Trophoblast cell (in vitro differentiated cells and primary cell): Measurements from ENCODE around the gene ABR.

Experiments used
- DNase-seq, 2 donors: peaks; one replicate each; pipeline ENCODE4 v3.0.0-alpha.2; 2016
- H2AFZ ChIP-seq: 2 replicates; pipeline ENCODE4 v1.6.1; 2013; ENCODE audit warnings: low read length, moderate library complexity, mild to moderate bottlenecking; ENCODE audit not compliant: insufficient read depth, poor library complexity
- H2AK5ac ChIP-seq: 2 replicates; pipeline ENCODE4 v1.6.1; 2013; ENCODE audit warnings: mild to moderate bottlenecking, low read length
- H2BK120ac ChIP-seq: 2 replicates; pipeline ENCODE4 v1.6.1; 2013; ENCODE audit warnings: low read length, mild to moderate bottlenecking, moderate library complexity; ENCODE audit not compliant: insufficient read depth, poor library complexity
- H2BK12ac ChIP-seq: 2 replicates; pipeline ENCODE4 v1.6.1; 2013; ENCODE audit warnings: mild to moderate bottlenecking, low read length, moderate library complexity
- H2BK5ac ChIP-seq: 2 replicates; pipeline ENCODE4 v1.6.1; 2013; ENCODE audit warnings: low read length, low read depth, moderate library complexity, mild to moderate bottlenecking; ENCODE audit not compliant: poor library complexity
- H3K14ac ChIP-seq: 2 replicates; pipeline ENCODE4 v1.6.1; 2013; ENCODE audit warnings: mild to moderate bottlenecking, low read length
- H3K18ac ChIP-seq: 2 replicates; pipeline ENCODE4 v1.6.1; 2013; ENCODE audit warnings: mild to moderate bottlenecking, low read length
- H3K23ac ChIP-seq: 2 replicates; pipeline ENCODE4 v1.6.1; 2013; ENCODE audit warnings: low read length
- H3K27ac ChIP-seq: 2 replicates; pipeline ENCODE4 v1.5.1; 2013; ENCODE audit warnings: low read depth, mild to moderate bottlenecking, inconsistent platforms, low read length, moderate library complexity
- H3K27me3 ChIP-seq: 2 replicates; pipeline ENCODE4 v1.6.1; 2013; ENCODE audit warnings: inconsistent platforms, mild to moderate bottlenecking, low read length, moderate library complexity; ENCODE audit not compliant: insufficient read depth
- H3K36me3 ChIP-seq, 2 experiments: 1 replicate in 1 of 2; 2 replicates in 1 of 2; pipeline ENCODE4 v1.6.1; 2013; ENCODE audit warnings: low read length in 2 of 2, mild to moderate bottlenecking in 2 of 2, moderate library complexity in 1 of 2; ENCODE audit not compliant: insufficient read depth in 2 of 2, control insufficient read depth in 1 of 2
- H3K4ac ChIP-seq: 2 replicates; pipeline ENCODE4 v1.6.1; 2013; ENCODE audit warnings: low read depth, mild to moderate bottlenecking, low read length, moderate library complexity
- H3K4me1 ChIP-seq, 2 experiments: 1 replicate in 1 of 2; 2 replicates in 1 of 2; pipeline ENCODE4 v1.6.1; 2013; ENCODE audit warnings: low read length in 2 of 2, mild to moderate bottlenecking in 2 of 2, moderate library complexity in 1 of 2; ENCODE audit not compliant: insufficient read depth in 2 of 2, control insufficient read depth in 1 of 2
- H3K4me2 ChIP-seq: 2 replicates; pipeline ENCODE4 v1.6.1; 2013; ENCODE audit warnings: inconsistent platforms, mild to moderate bottlenecking, low read length, moderate library complexity
- H3K4me3 ChIP-seq: 2 replicates; pipeline ENCODE4 v1.5.1; 2013; ENCODE audit warnings: mild to moderate bottlenecking, low read depth, low read length, inconsistent platforms
- H3K79me1 ChIP-seq: one replicate; pipeline ENCODE4 v1.6.1; 2013; ENCODE audit warnings: low read length
- H3K79me2 ChIP-seq: 2 replicates; pipeline ENCODE4 v1.6.1; 2013; ENCODE audit warnings: low read length, mild to moderate bottlenecking; ENCODE audit not compliant: control insufficient read depth, insufficient read depth, poor library complexity
- H3K9ac ChIP-seq: 2 replicates; pipeline ENCODE4 v1.6.1; 2013; ENCODE audit warnings: mild to moderate bottlenecking, low read length
- H3K9me3 ChIP-seq: 2 replicates; pipeline ENCODE4 v1.6.1; 2013; ENCODE audit warnings: low read depth, mild to moderate bottlenecking, control low read depth, inconsistent platforms, low read length; ENCODE audit not compliant: insufficient read depth
- H4K12ac ChIP-seq: 2 replicates; pipeline ENCODE4 v1.6.1; 2013; ENCODE audit warnings: low read depth, mild to moderate bottlenecking, low read length, moderate library complexity
- H4K8ac ChIP-seq: 2 replicates; pipeline ENCODE4 v1.6.1; 2013; ENCODE audit warnings: low read depth, mild to moderate bottlenecking, low read length, moderate library complexity
- H4K91ac ChIP-seq: one replicate; pipeline ENCODE4 v1.6.1; 2013; ENCODE audit warnings: low read depth, mild to moderate bottlenecking, low read length, moderate library complexity
- WGBS: extraction: QIAGEN DNeasy Blood & Tissue Kit; methylation state at CpG from one replicate; pipeline ENCODE4 v1.1.7; 2013; ENCODE audit warnings: missing lambda C conversion rate; ENCODE audit not compliant: insufficient read length, insufficient coverage; ENCODE audit errors: extremely low coverage; 5-methylcytosine and 5-hydroxymethylcytosine counted together

ABR gene

DNA sequence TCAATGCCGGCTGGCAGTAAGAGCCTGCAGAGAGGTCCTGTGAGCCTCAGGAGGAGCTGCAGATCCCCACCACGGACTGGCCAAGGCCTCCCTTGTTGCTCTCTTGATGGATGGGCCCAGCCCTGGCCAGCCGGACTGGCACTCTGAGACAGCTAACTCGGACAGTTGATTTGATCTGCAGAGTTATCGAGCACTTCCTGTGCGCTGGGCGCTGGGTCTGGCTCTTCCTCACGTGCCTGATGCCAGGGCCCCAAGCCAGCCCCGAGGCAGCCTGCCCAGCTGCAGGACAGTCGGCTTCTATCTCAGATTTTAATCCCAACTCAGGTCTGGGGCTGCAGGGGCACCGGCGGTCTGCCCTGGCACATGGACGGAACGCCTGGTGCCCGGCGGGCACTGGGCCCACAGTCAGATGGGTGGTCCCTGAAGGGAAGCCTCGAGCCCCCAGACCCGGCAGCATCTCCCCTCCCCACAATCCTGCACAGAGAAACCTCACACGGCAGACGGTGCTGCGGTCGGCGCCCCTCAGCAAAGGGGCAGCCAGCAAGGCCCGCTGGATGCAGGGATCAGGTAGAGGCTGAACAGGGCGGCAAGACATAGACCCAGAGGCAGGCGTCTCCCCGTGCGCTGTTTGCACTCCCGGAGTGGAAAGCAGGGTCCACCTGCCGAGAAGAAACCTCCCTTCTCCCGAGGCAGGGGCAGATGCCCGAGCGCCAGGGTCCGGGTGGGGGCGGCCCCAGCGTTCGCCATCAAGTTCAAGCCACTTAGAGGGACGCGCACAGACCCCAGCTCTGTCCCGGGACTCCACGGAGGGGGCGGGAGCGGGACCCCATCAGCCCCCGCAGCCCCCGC lies 148.9 kb downstream of the ABR start:
- Histone ChIP-seq H3K4me3 (no peak overlapping the region), H3K27me3 (peaks cover 12% of the 10 kb centered on the region), H3K23ac (no peak overlapping the region), H4K91ac (no peak overlapping the region), H2AK5ac (no peak overlapping the region), H2BK12ac (no peak overlapping the region), H3K9me3 (no peaks in the 10 kb centered on the region), H3K4ac (no peak overlapping the region), H2AFZ (no peak overlapping the region), H3K18ac (no peak overlapping the region), H4K8ac (no peak overlapping the region), H3K79me1 (no peaks in the 10 kb centered on the region), H3K4me2 (no peak overlapping the region), H3K14ac (no peak overlapping the region), H3K27ac (no peak overlapping the region), H3K36me3 (peaks cover 10 to 14% of the 10 kb centered on the region in 2 experiments), H2BK5ac (no peak overlapping the region), H2BK120ac (no peak overlapping the region), H3K79me2 (no peaks in the 10 kb centered on the region), H4K12ac (no peak overlapping the region), H3K4me1 (no peaks in the 10 kb centered on the region), H3K9ac (no peak overlapping the region)
- WGBS: no CpG with 5 or more reads among the region's 45 CpGs
- DNase-seq: no peak

DNA sequence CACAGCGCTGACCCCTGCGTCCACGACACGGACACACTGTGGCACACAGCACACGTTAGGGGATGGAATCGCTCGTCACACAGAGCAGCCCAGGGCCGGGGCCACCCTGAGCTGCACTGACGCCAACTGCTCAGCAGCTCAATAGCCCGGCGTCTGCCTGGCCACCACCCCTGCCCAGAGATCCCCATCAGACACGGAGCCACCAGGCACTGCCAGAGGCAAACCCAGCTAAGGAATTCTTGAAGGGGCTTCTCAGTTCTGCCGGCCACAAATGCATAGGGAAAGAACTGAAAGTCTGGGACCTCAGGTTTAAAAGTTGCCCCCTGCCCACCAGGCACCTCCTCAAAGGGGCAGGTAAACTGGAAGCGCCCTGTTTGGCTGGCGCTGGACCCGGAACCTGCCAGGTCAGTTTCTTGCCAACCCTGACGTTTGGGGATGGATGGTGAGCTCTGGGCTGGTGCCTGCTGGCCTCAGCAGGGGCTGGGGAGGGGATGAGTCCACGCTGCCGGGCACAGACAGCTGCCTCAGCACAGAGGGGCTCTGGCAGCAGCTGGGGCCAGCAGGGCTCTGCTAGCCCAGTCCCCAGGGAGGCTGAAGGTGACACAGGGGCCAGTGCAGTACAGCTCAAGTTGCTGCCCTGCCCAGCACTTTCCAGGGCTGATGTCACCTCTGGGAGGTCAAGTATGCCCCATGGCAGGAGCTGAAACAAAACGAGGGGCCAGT lies 149.7 kb downstream of the ABR start:
- H3K9me3 ChIP-seq: no peaks in the 10 kb centered on the region
- H3K23ac ChIP-seq: no peak overlapping the region
- no peak overlapping the region for H3K9ac ChIP-seq
- no peak overlapping the region for H2AK5ac ChIP-seq
- H3K4ac ChIP-seq: no peak overlapping the region
- no peaks in the 10 kb centered on the region for H3K79me1 ChIP-seq
- no peak overlapping the region for H2AFZ ChIP-seq
- no peak overlapping the region for H3K14ac ChIP-seq
- H3K18ac ChIP-seq: no peak overlapping the region
- no peak overlapping the region for H4K91ac ChIP-seq
- no CpG with 5 or more reads among the region's 20 CpGs for WGBS
- H4K8ac ChIP-seq: no peak overlapping the region
- H3K27me3 ChIP-seq: peaks cover 12% of the 10 kb centered on the region
- DNase-seq: no peak
- H3K36me3 ChIP-seq: peaks cover 10 to 16% of the 10 kb centered on the region in 2 experiments
- no peak overlapping the region for H3K27ac ChIP-seq
- H2BK120ac ChIP-seq: no peak overlapping the region
- H2BK12ac ChIP-seq: no peak overlapping the region
- no peak overlapping the region for H2BK5ac ChIP-seq
- no peaks in the 10 kb centered on the region for H3K79me2 ChIP-seq
- H4K12ac ChIP-seq: no peak overlapping the region
- H3K4me1 ChIP-seq: no peaks in the 10 kb centered on the region
- H3K4me3 ChIP-seq: no peak overlapping the region
- H3K4me2 ChIP-seq: no peak overlapping the region

DNA sequence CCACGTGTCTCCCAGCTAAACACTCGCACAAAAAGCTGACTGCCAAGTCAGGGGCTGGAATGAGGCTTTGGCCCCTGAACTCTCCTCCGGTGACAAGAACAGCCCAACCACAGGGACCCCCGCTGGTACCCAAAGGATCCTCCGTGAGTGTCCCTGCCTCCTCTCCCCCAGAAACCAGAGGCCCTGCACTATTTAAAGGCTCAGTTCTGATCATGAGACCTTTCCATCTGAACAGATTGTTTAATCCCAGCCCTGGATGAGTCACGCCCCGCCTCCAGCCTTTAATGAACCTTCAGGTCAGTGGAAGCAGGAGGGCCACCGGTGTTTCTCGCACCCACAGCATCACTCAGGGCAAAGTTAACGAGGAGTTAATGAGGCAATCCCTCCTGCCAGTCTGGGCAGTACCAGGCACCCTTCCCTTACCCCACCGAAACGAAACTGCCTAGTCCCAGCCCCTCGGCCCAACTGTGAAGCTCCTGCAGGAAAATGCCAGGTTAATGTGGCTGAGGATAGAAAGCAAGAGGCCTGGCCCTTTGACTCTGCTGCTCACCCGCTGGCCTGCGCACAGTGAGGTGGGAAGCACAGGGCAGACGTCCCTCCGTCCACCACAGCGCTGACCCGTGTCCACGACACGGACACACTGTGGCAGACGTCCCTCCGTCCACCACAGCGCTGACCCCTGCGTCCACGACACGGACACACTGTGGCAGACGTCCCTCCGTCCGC lies 150.4 kb downstream of the ABR start:
- Histone ChIP-seq H3K9me3 (no peaks in the 10 kb centered on the region), H2BK12ac (no peak overlapping the region), H3K36me3 (peaks cover 10 to 16% of the 10 kb centered on the region in 2 experiments), H3K14ac (no peak overlapping the region), H3K4me2 (no peak overlapping the region), H3K9ac (no peak overlapping the region), H4K91ac (no peak overlapping the region), H3K18ac (no peak overlapping the region), H4K12ac (no peak overlapping the region), H3K4me3 (no peak overlapping the region), H2BK120ac (no peak overlapping the region), H3K27me3 (peaks cover 12% of the 10 kb centered on the region), H3K23ac (no peak overlapping the region), H3K79me1 (no peaks in the 10 kb centered on the region), H3K79me2 (no peaks in the 10 kb centered on the region), H4K8ac (no peak overlapping the region), H2BK5ac (no peak overlapping the region), H2AFZ (no peak overlapping the region), H3K4me1 (no peaks in the 10 kb centered on the region), H2AK5ac (no peak overlapping the region), H3K27ac (no peak overlapping the region), H3K4ac (no peak overlapping the region)
- no peak for DNase-seq
- WGBS: no CpG with 5 or more reads among the region's 30 CpGs

DNA sequence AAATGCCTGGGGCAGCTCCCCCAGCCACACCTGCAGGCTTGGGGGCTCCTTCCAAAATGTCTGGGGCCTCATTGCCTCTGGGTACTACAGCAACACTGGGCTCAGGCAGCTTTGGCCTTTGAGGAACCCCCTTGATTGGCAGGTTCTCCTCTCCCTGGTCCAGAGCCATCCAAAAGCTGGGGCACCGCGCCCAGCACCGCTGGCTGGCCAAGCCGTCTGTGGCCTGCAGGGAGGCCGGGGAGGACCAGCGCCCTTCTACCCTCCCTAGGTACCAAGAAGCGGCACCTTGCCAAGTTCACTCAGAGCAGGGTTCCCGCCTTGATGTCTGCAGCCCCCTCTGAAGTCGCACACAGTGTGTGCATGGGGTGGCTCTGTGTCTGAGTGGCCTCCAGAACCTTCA lies 152.7 kb downstream of the ABR start:
- H3K4me1 ChIP-seq: no peaks in the 10 kb centered on the region
- no peaks in the 10 kb centered on the region for H3K9me3 ChIP-seq
- H3K14ac ChIP-seq: no peak overlapping the region
- H2BK12ac ChIP-seq: no peak overlapping the region
- H3K18ac ChIP-seq: no peak overlapping the region
- DNase-seq: no peak
- no peak overlapping the region for H2BK5ac ChIP-seq
- H3K27ac ChIP-seq: no peak overlapping the region
- no peak overlapping the region for H2AK5ac ChIP-seq
- H3K4ac ChIP-seq: no peak overlapping the region
- H3K23ac ChIP-seq: no peak overlapping the region
- H4K8ac ChIP-seq: no peak overlapping the region
- no peaks in the 10 kb centered on the region for H3K79me2 ChIP-seq
- no peak overlapping the region for H3K4me3 ChIP-seq
- no peaks in the 10 kb centered on the region for H3K79me1 ChIP-seq
- peaks cover 8% of the 10 kb centered on the region for H3K27me3 ChIP-seq
- H3K36me3 ChIP-seq: peaks cover 3 to 10% of the 10 kb centered on the region in 2 experiments
- H3K4me2 ChIP-seq: no peak overlapping the region
- no CpG with 5 or more reads among the region's 9 CpGs for WGBS
- no peak overlapping the region for H4K12ac ChIP-seq
- H2AFZ ChIP-seq: no peak overlapping the region
- no peak overlapping the region for H3K9ac ChIP-seq
- no peak overlapping the region for H2BK120ac ChIP-seq
- no peak overlapping the region for H4K91ac ChIP-seq
